GM21381 (cell line): ENCODE measurements around the gene LRRTM4.

Source experiments
- ATAC-seq: cut with Tn5 transposase; IDR thresholded peaks from one replicate; pipeline ENCODE4 v1.9.1; 2021; ENCODE audit warnings: mild to moderate bottlenecking, moderate library complexity; ENCODE audit not compliant: unreplicated experiment

LRRTM4 gene

GRCh38 chr2:77521931-77522470, at the start of gene LRRTM4:
TSS of gene LRRTM4 (minus strand) at chr2:77522376.
- ATAC-seq, result no peak

DNA sequence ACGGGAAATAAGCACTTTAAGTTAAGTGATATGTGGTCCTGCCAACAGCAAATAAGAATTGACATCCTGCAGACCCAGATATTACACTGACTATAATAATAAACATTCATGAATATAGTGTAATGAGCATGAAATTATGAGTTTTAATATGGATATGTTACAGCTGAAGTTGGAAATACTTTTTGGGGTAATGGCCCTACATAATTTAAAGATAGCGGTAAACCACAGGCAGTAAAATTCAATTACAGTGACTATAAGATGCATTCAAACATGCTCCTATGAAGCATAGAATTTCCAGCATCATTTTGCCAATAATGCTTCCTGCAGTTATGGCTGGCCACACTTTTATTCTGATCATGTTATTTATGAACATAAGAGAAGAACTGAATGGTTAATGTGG, 49.4 kb upstream of the LRRTM4 start:
- no peak for ATAC-seq

GRCh38 chr2:77567723-77568122, 45.5 kb upstream of the LRRTM4 start:
- no peak for ATAC-seq

- ATAC-seq, result no peak
These were observed 44.4 kb upstream of the LRRTM4 start for GRCh38 chr2:77566582-77566981.

DNA sequence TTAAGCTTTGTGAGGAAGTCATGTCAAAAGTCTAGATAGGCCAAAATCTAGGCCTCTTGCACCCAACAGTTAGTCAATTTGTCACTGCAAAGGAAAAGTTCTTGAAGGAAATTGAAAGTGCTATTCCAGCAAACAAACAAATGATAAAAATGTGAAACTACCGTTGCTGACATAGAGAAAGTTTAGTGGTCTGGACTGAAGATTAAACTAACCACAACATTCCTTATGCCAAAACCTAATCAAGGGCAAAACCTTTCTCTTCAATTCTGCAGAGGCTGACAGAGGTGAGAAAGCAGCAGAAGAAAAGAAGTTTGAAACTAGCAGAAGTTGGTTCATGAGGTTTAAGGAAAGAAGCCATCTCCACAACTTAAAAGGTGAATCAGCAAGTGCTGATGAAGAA, 44.0 kb upstream of the LRRTM4 start:
- no peak for ATAC-seq

- ATAC-seq, result no peak
These were observed 30.8 kb upstream of the LRRTM4 start for GRCh38 chr2:77552956-77553355.

- ATAC-seq, result no peak
These were observed 15.9 kb upstream of the LRRTM4 start for GRCh38 chr2:77538031-77538430.

- no peak for ATAC-seq
These were observed 712 bp upstream of the LRRTM4 start for GRCh38 chr2:77522888-77523287.

DNA sequence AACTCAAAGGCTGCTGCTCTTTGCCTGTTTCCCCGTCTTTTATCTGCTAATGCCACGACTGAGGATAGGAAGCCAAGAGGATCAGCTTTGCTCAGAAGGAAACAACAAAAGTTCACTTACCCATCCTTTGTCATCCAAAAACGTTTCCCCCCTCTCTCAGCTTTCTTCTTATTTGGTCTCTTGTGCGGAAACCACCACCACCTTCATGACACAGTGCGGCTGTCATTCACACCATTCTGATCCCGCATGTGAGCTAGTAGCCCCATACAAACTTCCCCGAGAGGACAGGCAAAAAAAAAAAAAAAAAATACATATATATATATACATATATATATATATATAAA, 656 bp downstream of the LRRTM4 start:
- no peak for ATAC-seq

- ATAC-seq, result no peak
These were observed 1.3 kb downstream of the LRRTM4 start for GRCh38 chr2:77520641-77521547.

DNA sequence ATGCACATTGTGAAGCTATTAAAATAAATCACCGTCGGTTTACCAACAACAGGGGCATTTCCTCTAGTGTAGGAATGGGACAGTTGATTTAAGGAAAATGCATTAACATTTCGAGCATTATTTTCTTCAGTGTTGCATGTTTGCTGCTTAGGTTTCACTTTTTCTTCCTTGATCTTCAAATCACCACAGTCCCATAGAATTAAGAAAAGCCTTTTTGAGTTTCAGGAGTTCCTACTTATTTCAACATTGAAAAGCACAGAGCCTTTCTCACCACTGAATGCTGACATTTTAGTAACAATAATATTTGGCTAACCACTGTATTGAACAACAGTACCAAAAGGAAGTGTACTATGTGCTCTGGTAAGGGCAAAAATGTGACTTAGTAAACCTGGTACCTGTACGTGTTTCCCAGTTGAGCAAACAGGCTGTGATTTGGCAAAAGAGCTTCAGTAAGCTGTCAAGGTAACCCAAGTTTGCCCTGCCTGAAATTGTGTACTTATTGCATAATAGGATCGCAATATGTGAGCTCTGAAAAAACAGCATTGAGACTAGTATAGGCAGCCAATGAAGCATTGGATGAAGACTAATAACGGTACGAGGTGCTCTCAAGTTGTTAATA, 2.2 kb downstream of the LRRTM4 start:
- ATAC-seq, result no peak

GRCh38 chr2:77519164-77519887, 2.9 kb downstream of the LRRTM4 start:
- ATAC-seq, result no peak

GRCh38 chr2:77518311-77518710, 3.9 kb downstream of the LRRTM4 start:
- ATAC-seq, result no peak

DNA sequence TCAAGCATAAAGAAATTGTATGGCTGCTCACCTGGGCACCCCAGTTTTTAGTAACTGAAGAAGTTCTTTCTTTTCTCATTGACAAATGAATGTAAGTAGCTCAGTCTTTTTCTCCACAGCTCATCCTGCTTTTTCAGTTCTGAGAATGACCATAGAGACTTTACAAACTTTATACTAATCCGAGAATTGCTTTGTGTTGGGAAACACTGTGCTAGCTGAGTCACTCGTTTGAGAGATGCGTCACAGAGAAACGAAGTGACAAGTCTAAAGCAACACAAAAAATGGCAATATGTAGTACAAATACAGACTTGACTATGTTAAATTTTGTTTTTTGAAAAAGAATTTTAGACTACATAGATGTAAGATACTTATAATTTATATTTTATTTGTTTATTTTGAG, 9.0 kb downstream of the LRRTM4 start:
- no peak for ATAC-seq

- ATAC-seq, result no peak
These were observed 9.7 kb downstream of the LRRTM4 start for GRCh38 chr2:77512507-77512906.

- ATAC-seq, result no peak
These were observed 13.7 kb downstream of the LRRTM4 start for GRCh38 chr2:77508511-77508910.

GRCh38 chr2:77507657-77508056, 14.5 kb downstream of the LRRTM4 start:
- no peak for ATAC-seq

DNA sequence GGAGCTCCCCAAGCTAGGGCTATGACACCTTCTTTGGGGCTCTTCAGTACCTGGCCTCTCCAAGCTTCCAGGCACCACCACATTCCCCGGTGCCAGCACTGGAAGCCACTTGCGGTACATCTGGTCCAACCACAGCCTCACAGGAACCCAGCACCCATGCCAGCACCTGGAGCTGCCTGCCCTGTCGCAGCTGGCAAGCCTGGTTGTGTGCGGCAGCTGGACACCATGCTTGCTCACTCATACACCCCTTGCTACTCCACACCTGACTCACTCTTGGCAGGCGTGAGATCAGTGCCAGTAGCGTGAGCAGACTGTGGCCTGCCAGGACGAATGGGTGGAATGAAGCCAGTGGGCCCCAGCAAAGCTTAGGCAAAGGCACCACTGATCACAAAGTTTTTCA, 34.0 kb downstream of the LRRTM4 start:
- no peak for ATAC-seq

DNA sequence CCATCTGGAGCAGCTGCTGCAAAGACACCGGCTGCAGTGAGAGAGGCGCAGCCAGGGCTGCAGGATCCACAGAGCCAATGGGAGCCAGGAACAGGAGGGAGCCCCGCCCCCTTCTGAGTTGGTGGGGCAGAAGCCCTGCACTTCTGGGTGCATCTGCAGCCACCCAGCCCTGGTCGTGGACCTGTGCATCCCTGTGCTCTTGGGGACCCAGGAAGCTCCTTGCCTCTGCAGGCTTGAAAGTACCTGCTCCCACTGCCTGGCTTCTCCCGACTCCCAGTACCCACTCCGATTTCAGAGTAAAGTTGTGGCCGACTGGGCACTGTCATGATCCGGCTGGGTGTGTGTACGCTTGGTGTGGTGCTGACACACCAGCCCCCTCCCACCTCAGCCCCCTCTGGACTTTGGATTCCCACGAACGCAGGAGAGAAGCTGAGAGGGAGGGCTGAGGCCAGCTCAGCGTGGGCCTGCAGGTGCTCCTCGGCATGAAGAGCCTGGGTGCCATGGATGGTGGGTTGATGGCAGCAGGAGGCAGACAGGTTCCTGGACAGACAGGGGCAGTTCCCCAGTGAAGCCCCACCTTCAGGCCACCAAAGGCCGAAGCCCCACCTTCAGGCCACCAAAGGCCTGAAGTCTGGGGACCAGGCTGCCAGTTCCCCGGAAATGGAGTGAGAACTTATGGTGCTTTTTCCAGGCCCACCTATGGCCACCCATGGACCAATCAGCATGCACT, 34.9 kb downstream of the LRRTM4 start:
- ATAC-seq, result no peak

DNA sequence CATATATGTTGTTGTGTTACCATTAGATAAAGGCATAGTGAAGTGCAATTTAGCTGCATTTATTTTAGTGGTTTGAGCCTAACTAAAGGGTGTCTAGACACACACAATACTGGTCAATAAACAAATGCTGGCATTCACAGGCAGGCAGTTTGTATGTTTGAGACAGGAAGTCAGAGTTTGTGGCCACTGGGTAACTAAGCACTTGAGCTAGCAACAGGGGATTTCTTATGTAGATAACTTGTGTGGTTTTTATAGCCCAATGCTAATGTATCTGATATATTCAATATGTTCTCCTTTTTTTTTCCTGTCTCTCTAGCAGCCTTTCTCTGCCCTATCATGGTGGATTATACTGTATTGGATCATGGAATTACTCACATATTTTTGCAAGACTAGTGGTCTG, 38.1 kb downstream of the LRRTM4 start:
- ATAC-seq, result no peak

DNA sequence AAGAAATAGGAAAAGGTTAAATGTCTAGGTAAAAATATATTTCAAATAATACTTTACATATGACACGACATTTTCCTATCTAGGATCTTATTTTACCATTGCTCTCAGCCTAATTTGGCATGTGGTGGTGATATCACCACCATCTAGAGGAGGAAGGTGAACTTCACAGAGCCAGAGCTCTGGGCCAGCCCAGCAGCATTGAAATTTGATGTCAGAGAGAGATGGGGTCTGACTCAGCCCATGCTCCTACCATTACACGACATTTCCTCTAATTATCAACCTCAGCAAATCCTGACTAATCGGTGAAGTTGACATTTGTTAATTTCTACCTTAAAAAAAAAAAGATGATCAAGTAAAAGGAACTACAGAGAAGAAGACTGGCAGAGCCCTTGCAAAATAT, 42.3 kb downstream of the LRRTM4 start:
- no peak for ATAC-seq
